Activated CD4-positive, alpha-beta T cell treated with anti-CD3 and anti-CD28 coated beads, Interleukin-2, amount 10 ng/mL, durations not matched to agents 24 days and 14 days (primary cell): ENCODE results near the gene FREM1. TPM values are rescaled to one million over a fixed set of nuclear protein-coding genes. Genes with fewer than 3 reads are reported as not detected.

Source experiments
- DNase-seq: peaks from one replicate; pipeline ENCODE4 v3.0.0; 2022
- H3K27ac Mint-ChIP-seq: one replicate; pipeline ENCODE4 v1.8.0; 2022; ENCODE audit warnings: mild to moderate bottlenecking, mixed read lengths
- H3K27me3 Mint-ChIP-seq: one replicate; pipeline ENCODE4 v1.8.0; 2022; ENCODE audit warnings: mixed read lengths
- H3K36me3 Mint-ChIP-seq: one replicate; pipeline ENCODE4 v1.8.0; 2022; ENCODE audit warnings: low read depth, mild to moderate bottlenecking, mixed read lengths
- H3K4me1 Mint-ChIP-seq: one replicate; pipeline ENCODE4 v1.8.0; 2021; ENCODE audit warnings: mixed read lengths
- H3K4me3 Mint-ChIP-seq: one replicate; pipeline ENCODE4 v1.8.0; 2022; ENCODE audit warnings: mild to moderate bottlenecking, moderate library complexity, mixed read lengths
- H3K9me3 Mint-ChIP-seq: one replicate; pipeline ENCODE4 v1.8.0; 2021; ENCODE audit warnings: mixed read lengths
- intact Hi-C: fragments of 100-400 bp; cut with micrococcal nuclease; formaldehyde crosslinking; loops from one replicate; pipeline ENCODE4 v1.15.1; 2023
- total RNA-seq: library from RNA; stranded (reverse); gene quantifications from 2 replicates; pipeline ENCODE4 v1.2.3, GENCODE V29; 2022

Gene FREM1, protein sequence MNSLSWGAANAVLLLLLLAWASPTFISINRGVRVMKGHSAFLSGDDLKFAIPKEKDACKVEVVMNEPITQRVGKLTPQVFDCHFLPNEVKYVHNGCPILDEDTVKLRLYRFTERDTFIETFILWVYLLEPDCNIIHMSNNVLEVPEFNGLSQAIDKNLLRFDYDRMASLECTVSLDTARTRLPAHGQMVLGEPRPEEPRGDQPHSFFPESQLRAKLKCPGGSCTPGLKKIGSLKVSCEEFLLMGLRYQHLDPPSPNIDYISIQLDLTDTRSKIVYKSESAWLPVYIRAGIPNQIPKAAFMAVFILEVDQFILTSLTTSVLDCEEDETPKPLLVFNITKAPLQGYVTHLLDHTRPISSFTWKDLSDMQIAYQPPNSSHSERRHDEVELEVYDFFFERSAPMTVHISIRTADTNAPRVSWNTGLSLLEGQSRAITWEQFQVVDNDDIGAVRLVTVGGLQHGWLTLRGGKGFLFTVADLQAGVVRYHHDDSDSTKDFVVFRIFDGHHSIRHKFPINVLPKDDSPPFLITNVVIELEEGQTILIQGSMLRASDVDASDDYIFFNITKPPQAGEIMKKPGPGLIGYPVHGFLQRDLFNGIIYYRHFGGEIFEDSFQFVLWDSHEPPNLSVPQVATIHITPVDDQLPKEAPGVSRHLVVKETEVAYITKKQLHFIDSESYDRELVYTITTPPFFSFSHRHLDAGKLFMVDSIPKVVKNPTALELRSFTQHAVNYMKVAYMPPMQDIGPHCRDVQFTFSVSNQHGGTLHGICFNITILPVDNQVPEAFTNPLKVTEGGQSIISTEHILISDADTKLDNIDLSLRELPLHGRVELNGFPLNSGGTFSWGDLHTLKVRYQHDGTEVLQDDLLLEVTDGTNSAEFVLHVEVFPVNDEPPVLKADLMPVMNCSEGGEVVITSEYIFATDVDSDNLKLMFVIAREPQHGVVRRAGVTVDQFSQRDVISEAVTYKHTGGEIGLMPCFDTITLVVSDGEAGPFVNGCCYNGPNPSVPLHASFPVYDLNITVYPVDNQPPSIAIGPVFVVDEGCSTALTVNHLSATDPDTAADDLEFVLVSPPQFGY (N-terminal part only)
- not detected in 2 replicates for total RNA-seq

GRCh38 chr9:14909961-14910805 is at the start of gene FREM1:
FREM1 (minus strand) TSS chr9:14910428; CDS start chr9:14868977, 41,451 bp downstream.
- Mint-ChIP-seq H3K4me1 (no peaks in the 10 kb centered on the region), H3K27me3 (peaks cover 10% of the 10 kb centered on the region), H3K27ac (no peak within 1 kb of the TSS), H3K36me3 (no peaks in the 10 kb centered on the region), H3K9me3 (no peaks in the 10 kb centered on the region), H3K4me3 (no peak within 1 kb of the TSS)
- intact Hi-C loops = no loop called here
- DNase-seq = no peak

GRCh38 chr9:14958989-14959388 is 48.8 kb upstream of the FREM1 start:
- peak overlapping the region; percentile 39 for H3K27ac Mint-ChIP-seq
- peaks cover 7% of the 10 kb centered on the region for H3K9me3 Mint-ChIP-seq
- peak overlapping the region; percentile 16 for H3K4me3 Mint-ChIP-seq
- intact Hi-C loops = loop anchor here (2.0 kb wide), 1 partner anchor 34 kb away; no protein-coding TSS in a partner anchor
- peak; percentile 73 for DNase-seq
- H3K27me3 Mint-ChIP-seq = no peaks in the 10 kb centered on the region
- no peaks in the 10 kb centered on the region for H3K36me3 Mint-ChIP-seq
- H3K4me1 Mint-ChIP-seq = peaks cover 43% of the 10 kb centered on the region

DNA sequence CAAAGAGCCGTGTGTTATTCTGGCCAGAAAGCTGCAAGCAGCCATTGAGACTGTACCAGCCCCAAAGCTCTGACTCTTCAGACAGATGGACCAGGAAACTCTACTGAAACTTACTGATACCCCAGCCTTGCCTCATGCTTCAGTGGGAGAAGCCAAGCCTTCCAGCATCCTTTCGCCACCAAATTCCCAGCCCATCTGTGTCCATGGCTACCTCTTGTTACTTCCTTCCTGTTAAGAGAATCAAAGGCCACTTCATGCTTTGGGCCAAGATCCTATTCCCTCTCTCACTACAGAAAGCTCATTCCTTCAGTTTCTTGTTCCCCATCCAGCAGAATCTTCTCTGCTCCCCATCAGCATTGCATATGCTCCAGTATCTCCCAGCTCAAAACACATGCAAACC is 46.9 kb upstream of the FREM1 start:
- H3K27ac Mint-ChIP-seq = no peak overlapping the region
- no peak for DNase-seq
- no peak overlapping the region for H3K4me3 Mint-ChIP-seq
- peaks cover 18% of the 10 kb centered on the region for H3K9me3 Mint-ChIP-seq
- intact Hi-C loops = no loop called here
- peaks cover 6% of the 10 kb centered on the region for H3K27me3 Mint-ChIP-seq
- no peaks in the 10 kb centered on the region for H3K36me3 Mint-ChIP-seq
- H3K4me1 Mint-ChIP-seq = peaks cover 36% of the 10 kb centered on the region

- Mint-ChIP-seq H3K36me3 (no peaks in the 10 kb centered on the region), H3K27me3 (peaks cover 9% of the 10 kb centered on the region), H3K27ac (no peak overlapping the region), H3K4me1 (peaks cover 29% of the 10 kb centered on the region), H3K9me3 (peaks cover 18% of the 10 kb centered on the region), H3K4me3 (no peak overlapping the region)
- DNase-seq = no peak
- intact Hi-C loops = no loop called here
Observed at GRCh38 chr9:14956208-14956607, 46.0 kb upstream of the FREM1 start.

GRCh38 chr9:14945351-14945750 is 35.1 kb upstream of the FREM1 start:
- no peak overlapping the region for H3K4me3 Mint-ChIP-seq

GRCh38 chr9:14941501-14942405 is 31.5 kb upstream of the FREM1 start:
- Mint-ChIP-seq H3K4me3 (no peak overlapping the region), H3K27me3 (peaks cover 8% of the 10 kb centered on the region), H3K36me3 (no peaks in the 10 kb centered on the region), H3K4me1 (no peaks in the 10 kb centered on the region), H3K27ac (no peak overlapping the region), H3K9me3 (no peaks in the 10 kb centered on the region)
- intact Hi-C loops = no loop called here
- no peak for DNase-seq

More at GRCh38 chr9:14945351-14945750, 35.1 kb upstream of the FREM1 start:
- no peaks in the 10 kb centered on the region for H3K36me3 Mint-ChIP-seq
- no peaks in the 10 kb centered on the region for H3K9me3 Mint-ChIP-seq
- no peak overlapping the region for H3K27ac Mint-ChIP-seq
- intact Hi-C loops = no loop called here
- H3K4me1 Mint-ChIP-seq = no peaks in the 10 kb centered on the region
- H3K27me3 Mint-ChIP-seq = peaks cover 5% of the 10 kb centered on the region
- no peak for DNase-seq

- DNase-seq = no peak
- Mint-ChIP-seq H3K36me3 (no peaks in the 10 kb centered on the region), H3K27me3 (peaks cover 10% of the 10 kb centered on the region), H3K27ac (no peak overlapping the region), H3K4me3 (no peak overlapping the region), H3K9me3 (no peaks in the 10 kb centered on the region), H3K4me1 (no peaks in the 10 kb centered on the region)
- intact Hi-C loops = no loop called here
Observed at GRCh38 chr9:14939378-14939777, 29.1 kb upstream of the FREM1 start.

DNA sequence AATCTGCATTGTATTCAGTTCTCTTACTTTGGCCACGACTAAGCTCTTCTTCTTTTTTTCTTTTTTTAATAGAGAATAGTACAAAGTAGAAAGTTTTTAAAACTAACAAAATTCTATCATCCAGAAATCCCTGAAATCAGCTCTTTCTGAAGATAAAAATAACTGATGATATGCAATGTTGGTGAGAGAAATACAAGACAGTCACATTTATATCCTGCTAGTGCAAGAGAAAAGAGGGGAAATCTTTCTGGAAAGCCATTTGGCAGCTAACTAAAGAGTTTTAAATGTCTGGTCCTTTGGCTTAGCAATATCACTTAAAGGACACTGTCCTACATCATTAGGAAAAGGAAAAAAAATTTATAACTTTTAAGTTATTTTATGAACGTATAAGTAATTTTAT is 27.0 kb upstream of the FREM1 start:
- Mint-ChIP-seq H3K4me3 (no peak overlapping the region), H3K4me1 (no peaks in the 10 kb centered on the region), H3K27me3 (peaks cover 9% of the 10 kb centered on the region), H3K27ac (no peak overlapping the region), H3K36me3 (no peaks in the 10 kb centered on the region), H3K9me3 (no peaks in the 10 kb centered on the region)
- DNase-seq = no peak
- intact Hi-C loops = no loop called here

DNA sequence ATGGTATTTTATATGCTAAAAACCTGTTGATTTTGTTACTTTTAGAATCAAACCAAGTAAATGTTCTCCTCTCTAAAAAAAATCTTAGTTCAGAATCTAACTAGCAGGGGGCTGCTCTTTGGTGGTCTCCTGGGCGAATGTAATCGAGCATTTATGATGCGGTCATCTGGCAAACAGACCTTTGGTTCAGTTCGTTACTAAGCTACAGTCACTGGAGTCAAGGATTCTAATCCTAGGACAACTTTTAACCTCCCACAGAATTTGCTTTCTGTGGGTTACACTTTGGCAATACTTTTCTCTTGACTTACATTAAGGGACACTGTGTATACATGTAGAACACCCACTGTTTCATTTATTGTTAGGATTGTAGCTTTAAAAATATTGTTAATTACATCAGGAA is 26.3 kb upstream of the FREM1 start:
- H3K27ac Mint-ChIP-seq = no peak overlapping the region
- intact Hi-C loops = no loop called here
- no peak for DNase-seq
- no peak overlapping the region for H3K4me3 Mint-ChIP-seq
- H3K4me1 Mint-ChIP-seq = no peaks in the 10 kb centered on the region
- peaks cover 6% of the 10 kb centered on the region for H3K27me3 Mint-ChIP-seq
- H3K36me3 Mint-ChIP-seq = no peaks in the 10 kb centered on the region
- H3K9me3 Mint-ChIP-seq = no peaks in the 10 kb centered on the region

DNA sequence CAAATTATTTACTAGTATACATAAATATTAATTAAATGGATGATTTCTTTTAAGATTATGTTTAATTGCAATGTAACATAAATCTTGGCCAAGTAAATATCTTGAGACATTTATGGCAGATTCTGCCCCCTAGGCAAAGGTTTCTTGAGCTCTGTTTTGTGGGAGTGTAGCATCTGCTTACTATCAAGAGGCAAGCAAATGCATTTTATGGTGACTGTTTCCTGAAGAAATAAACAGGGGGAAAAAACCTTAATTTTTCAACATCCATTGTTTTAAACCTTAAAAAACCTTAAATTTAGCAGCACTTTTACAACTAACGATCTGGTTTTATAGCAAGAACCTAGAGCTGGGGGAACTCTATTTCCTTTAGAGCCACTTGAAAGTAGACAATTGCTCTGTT is 25.7 kb upstream of the FREM1 start:
- H3K36me3 Mint-ChIP-seq = no peaks in the 10 kb centered on the region
- no peaks in the 10 kb centered on the region for H3K4me1 Mint-ChIP-seq
- H3K27ac Mint-ChIP-seq = no peak overlapping the region
- intact Hi-C loops = no loop called here
- peaks cover 6% of the 10 kb centered on the region for H3K27me3 Mint-ChIP-seq
- DNase-seq = no peak
- no peaks in the 10 kb centered on the region for H3K9me3 Mint-ChIP-seq
- no peak overlapping the region for H3K4me3 Mint-ChIP-seq

DNA sequence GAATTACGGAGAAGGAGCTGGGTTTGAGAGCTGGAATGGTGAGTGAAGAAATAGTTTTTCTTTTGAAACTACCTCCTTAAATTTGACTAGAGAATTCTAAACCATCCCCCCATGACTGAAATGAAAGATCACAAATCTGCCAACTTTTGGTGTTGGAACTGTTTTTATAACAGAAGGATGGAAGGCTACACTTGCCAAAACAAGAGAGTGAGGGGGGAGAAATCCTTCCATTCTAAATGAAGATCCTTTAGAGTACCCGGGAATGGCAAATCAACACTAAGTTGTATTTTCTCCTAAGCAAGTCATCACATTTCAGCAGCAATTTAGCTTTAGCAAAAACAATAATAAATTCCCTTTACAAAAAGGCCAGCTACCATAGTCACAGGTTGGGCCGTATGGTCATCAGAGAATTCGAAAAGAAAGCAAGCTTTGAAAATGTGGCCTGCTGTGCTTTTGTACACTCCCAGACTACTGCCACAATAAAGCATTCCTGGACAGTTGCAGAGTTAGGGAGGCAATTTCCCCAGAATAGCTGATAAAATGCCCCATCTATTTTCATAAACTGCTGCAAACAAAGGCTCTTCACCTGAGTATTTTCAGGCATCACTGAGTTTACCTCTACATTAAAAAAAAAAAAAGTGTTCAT is 25.0 kb upstream of the FREM1 start:
- H3K9me3 Mint-ChIP-seq = no peaks in the 10 kb centered on the region
- no peak overlapping the region for H3K27ac Mint-ChIP-seq
- H3K27me3 Mint-ChIP-seq = peaks cover 4% of the 10 kb centered on the region
- H3K4me1 Mint-ChIP-seq = no peaks in the 10 kb centered on the region
- H3K4me3 Mint-ChIP-seq = no peak overlapping the region
- no peaks in the 10 kb centered on the region for H3K36me3 Mint-ChIP-seq
- no peak for DNase-seq
- intact Hi-C loops = no loop called here

GRCh38 chr9:14932641-14933040 is 22.4 kb upstream of the FREM1 start:
- Mint-ChIP-seq H3K4me3 (no peak overlapping the region), H3K9me3 (no peaks in the 10 kb centered on the region), H3K27me3 (peaks cover 3% of the 10 kb centered on the region), H3K36me3 (no peaks in the 10 kb centered on the region), H3K4me1 (no peaks in the 10 kb centered on the region), H3K27ac (no peak overlapping the region)
- no peak for DNase-seq
- intact Hi-C loops = no loop called here
